Gastroesophageal sphincter (tissue), 3 donors: ENCODE measurements around the gene INSYN2A.

Source experiments
- EP300 ChIP-seq: sonication (generic); formaldehyde crosslinking; IDR thresholded peaks from one replicate; pipeline ENCODE4 v1.6.1; 2017; ENCODE audit warnings: antibody characterized with exemption, mild to moderate bottlenecking
- POLR2A ChIP-seq, 2 donors: fragments of 450-650 bp; IDR thresholded peaks; one replicate each; pipeline ENCODE4 v1.6.1; 2017; ENCODE audit warnings: antibody characterized with exemption in 2 of 2, mild to moderate bottlenecking in 2 of 2, moderate library complexity in 1 of 2
- POLR2AphosphoS5 ChIP-seq: sonication (generic); formaldehyde crosslinking; IDR thresholded peaks from one replicate; pipeline ENCODE4 v1.6.1; 2017; ENCODE audit warnings: antibody characterized with exemption
- TF ChIP-seq, protein P1 (sequence below), 4 experiments: fragments of 200-600 bp in 2 of 4; fragments of 450-650 bp in 2 of 4; sonication (generic) in 1 of 4; IDR thresholded peaks; one replicate each; pipeline ENCODE4 v1.5.1; 2017 to 2019; ENCODE audit warnings: antibody characterized with exemption in 4 of 4, mild to moderate bottlenecking in 2 of 4, moderate library complexity in 2 of 4

- TF ChIP-seq POLR2A (IDR thresholded peaks at IDR 0.05) (no peak), EP300 (no peak), POLR2AphosphoS5 (no peak)
- TF ChIP-seq, protein P1, sequence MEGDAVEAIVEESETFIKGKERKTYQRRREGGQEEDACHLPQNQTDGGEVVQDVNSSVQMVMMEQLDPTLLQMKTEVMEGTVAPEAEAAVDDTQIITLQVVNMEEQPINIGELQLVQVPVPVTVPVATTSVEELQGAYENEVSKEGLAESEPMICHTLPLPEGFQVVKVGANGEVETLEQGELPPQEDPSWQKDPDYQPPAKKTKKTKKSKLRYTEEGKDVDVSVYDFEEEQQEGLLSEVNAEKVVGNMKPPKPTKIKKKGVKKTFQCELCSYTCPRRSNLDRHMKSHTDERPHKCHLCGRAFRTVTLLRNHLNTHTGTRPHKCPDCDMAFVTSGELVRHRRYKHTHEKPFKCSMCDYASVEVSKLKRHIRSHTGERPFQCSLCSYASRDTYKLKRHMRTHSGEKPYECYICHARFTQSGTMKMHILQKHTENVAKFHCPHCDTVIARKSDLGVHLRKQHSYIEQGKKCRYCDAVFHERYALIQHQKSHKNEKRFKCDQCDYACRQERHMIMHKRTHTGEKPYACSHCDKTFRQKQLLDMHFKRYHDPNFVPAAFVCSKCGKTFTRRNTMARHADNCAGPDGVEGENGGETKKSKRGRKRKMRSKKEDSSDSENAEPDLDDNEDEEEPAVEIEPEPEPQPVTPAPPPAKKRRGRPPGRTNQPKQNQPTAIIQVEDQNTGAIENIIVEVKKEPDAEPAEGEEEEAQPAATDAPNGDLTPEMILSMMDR (IDR thresholded peaks at IDR 0.05), result no peak
Observed at GRCh38 chr10:127174866-127175265, 21.5 kb downstream of the INSYN2A start.
